LoVo (cell line): ENCODE data around the gene GALNTL6.

Experiments
- DNase-seq: peaks from one replicate; pipeline ENCODE4 v3.0.0-alpha.2; 2016; ENCODE audit warnings: low spot score

The GALNTL6 gene

DNA sequence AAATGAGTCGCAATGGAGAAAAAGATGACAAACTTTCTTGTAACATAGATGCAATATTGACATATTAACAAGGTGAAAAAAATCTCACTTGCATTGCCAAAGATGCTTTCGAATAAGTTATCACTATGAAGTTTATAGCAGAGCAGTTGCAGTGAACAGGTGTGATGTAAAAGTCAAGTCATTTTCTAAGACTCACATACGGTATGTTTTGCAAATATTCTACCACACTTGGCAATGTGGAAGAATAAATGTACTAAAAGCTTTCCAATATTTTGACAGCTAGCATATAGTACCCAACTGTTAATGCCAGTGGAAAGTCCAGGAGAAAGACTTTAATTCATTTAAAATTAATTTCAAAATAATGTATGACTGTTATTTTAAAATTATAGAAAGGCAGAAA, 76.5 kb downstream of the GALNTL6 start:
- DNase-seq: no peak

- no peak for DNase-seq
Measured at GRCh38 chr4:171891038-171891437, 77.8 kb downstream of the GALNTL6 start.

GRCh38 chr4:171896426-171896825, 83.2 kb downstream of the GALNTL6 start:
- DNase-seq: no peak

DNA sequence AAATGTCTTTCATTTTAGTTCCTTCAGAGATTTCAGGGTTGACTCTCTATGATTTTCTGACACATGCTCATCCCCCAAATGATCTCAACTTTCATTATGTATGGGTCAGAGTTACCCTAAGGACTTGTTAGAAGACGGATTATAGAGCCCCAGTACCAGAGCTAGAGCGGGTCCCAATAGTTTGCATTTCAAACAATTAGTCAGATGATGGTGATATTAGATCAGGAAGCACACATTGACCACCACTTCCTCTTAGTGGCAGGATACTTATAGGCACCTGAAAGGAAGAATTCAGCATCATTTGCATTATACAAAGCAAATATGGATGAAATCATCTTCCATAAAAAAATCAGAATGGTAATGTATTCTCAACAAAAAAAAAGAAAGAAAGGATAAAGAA, 106.1 kb downstream of the GALNTL6 start:
- DNase-seq: no peak

DNA sequence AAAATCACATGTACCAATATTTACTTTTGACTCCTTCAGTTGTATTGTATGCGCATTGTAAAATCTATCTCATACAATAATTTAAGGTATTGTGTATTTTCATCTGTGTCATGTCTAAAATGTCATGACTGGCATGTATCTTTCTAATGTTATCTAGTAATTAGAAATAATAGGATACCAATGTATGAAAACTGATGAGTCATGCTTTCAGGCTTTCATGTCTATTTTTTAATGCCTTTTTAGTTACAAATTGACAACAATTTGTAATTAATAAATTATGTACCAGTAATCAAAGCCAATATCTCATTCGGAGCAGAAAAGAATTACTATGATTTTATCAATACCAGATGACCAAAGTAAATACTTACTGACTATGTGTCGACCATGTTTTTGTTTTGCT, 107.7 kb downstream of the GALNTL6 start:
- DNase-seq: no peak

- DNase-seq: no peak
Measured at GRCh38 chr4:171924746-171925376, 111.7 kb downstream of the GALNTL6 start.

DNA sequence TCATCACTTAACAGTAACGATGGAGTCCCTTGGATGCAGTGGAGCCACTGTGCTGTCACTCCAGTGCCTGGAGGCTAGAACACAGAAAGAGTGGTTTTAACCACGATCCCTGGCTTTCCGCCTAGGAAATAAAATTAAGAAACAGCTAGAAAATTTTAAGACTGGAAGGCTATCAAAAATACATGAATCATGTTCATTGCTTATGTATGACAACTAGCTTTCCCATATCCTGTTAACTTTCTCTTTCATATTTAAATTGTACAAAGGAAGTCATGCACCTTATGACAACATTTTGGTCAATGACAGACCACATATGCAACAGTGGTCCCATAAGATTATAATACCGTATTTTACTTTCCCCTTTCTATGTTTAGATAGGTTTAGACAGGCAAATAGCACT, 115.1 kb downstream of the GALNTL6 start:
- no peak for DNase-seq

DNA sequence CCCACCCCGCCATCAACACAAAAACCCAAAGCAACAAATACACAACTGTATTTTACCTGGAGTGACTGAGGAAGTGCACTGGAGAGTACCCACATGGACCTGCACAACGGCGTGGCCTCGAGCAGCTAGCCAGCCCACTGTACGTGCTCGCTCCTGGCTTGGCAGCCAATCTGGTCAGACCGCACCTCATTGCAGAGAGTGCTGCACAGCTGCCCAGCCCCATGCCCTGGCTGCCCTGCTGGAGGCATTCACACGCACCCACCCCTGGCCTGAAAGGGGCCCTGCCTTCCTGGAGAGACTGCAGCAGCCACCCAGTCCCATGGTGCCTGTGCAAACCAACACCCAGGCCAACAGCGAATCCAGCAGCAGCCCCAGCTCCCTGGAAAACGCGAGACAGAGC, 116.3 kb downstream of the GALNTL6 start:
- DNase-seq: no peak

DNA sequence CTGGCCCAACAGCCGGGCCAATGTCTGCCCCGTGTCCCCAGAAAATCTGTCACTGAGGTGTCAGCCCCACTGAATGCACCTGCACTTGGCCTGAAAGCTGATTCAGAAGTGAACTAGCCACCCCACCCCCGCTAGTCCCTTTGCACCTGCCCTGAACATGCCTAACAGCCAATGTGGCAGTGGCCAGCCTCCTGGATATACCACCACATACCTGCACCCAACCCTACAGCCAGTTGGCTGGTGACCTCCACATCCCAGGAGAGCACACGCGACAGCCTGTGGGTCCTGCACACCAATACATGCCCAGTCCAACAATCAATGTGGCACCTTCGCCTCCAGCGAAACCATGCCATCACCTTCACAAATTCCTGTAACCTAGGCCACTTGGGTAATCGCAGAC, 116.7 kb downstream of the GALNTL6 start:
- no peak for DNase-seq

DNA sequence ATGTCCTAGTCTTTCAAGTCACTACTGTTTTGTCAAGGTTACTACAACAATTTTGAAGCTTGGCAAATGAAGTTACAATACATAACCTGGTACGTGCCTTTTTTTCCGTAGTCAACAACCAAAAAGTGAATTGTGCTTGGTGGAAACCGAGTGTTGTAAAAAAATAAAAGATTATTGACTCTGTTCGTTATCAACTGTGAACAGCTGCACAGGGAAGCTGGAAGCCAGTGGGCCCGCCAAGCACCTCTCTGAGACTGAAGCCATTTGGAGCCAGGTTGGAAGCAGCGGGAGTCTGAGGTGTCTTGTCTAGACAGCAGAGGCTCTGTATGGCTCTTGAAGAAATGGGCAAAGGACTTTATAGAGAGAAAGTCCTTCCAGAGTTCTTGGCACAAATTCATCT, 119.0 kb downstream of the GALNTL6 start:
- no peak for DNase-seq

DNA sequence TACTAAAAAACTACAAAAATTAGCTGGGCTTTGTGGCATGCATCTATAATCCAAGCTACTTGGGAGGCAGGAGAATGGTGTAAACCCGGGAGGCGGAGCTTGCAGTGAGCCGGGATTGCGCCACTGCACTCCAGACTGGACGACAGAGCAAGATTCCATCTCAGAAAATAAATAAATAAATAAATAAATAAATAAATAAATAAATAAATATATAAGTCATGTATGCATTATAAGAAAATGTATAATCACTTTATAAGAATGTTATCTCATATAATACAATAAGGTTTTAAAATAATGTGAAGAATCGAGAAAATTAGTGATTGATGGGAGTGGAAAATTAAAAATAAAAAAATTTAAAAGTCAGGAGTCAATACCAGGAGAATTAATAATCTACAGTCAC, 127.5 kb downstream of the GALNTL6 start:
- no peak for DNase-seq

GRCh38 chr4:171947400-171947799, 134.2 kb downstream of the GALNTL6 start:
- no peak for DNase-seq

GRCh38 chr4:171948038-171948437, 134.8 kb downstream of the GALNTL6 start:
- no peak for DNase-seq

DNA sequence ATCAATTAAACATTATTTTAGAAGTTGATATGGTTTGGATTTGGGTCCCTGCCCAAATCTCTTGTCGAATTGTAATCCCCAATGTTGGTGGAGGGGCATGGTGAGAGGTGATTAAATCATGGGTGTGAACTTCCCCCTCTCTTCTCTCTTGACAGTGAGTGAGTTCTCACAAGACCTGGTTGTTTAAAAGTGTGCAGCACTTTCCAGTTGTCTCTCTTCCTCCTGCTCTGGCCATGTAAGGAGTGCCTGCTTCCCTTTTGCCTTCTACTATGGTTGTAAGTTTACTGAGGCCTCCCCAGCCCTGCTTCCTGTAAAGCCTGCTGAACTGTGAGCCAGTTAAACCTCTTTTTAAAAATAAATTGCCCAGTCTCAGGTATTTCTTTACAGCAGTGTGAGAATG, 141.4 kb downstream of the GALNTL6 start:
- DNase-seq: no peak

GRCh38 chr4:171956678-171957077, 143.5 kb downstream of the GALNTL6 start:
- no peak for DNase-seq

DNA sequence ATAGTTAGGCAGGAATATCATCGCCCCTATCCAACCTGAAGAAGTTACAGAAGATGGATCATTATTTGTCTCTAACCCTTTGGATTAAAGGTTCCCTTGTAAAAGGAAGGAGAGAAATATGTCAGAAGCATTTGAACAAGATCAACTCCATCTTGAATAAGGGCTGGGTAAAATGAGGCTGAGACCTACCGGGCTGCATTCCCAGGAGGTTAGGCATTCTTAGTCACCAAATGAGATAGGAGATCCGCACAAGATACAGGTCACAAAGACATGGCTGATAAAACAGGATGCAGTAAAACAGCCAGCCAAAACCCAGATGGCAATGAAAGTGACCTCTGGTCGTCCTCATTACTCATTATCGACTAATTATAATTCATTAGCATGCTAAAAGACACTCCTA, 148.9 kb downstream of the GALNTL6 start:
- DNase-seq: no peak

- no peak for DNase-seq
Measured at GRCh38 chr4:171966356-171966755, 153.2 kb downstream of the GALNTL6 start.

DNA sequence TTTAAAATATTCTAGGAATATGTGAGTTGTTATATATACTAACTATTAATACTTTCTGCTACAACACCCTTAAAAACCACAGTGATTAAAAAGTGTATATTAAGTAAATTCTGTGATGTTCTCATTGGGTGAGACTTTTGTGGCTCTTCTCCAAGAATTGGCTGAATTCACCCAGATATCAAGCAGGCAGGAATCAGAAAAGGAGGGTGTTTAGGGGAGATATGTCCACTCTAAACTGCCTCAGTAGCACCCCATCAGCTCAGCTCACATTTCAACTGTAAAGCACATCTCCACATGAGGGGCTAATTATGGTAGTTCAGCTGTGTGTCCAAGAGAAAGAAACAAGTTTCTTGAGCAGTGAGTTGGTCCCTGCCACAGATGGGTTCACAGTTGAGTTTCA, 165.0 kb downstream of the GALNTL6 start:
- DNase-seq: no peak

GRCh38 chr4:171979461-171979860, 166.3 kb downstream of the GALNTL6 start:
- no peak for DNase-seq

GRCh38 chr4:171981185-171981584, 168.0 kb downstream of the GALNTL6 start:
- DNase-seq: no peak

DNA sequence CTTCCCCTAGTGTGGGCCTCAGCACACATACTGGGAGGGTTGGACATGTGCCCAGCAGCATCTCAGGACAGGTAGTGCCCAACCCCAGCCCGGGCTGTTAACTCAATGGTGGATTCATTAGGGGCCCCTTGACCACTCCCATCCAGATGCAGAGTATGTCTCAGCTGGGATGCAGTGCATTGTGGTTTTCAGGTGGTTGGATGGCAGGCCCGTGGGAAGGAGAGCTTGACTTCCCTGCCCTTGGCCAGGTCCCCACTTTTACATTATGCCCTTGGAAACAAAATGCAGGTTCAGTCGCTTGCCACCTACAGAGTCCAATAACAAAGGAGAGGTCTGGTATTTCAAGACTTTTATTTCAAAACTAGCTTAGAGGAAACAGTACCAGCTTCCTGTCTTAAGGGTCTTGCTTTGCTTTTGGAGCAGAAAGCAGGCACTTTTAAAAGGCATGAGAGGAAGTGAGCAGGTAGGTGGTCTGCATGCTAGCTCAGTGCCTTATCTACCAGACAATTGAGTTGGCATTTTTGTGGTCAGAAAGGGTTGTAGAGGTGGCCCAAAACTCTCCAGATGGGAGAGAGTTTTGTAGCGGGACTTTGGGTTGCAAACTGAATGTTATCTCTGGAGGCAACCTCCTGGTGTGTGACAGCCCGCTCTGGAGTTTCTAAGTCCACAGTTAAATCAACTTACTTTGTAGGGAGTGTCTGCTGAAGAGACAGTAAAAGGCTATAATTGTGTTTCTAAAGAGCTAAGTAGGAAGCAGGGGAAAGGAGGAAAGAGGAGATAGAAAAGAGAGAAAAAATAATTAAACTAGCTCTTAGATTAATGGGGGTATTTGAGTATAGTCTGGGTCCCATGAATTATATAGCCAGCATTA, 171.0 kb downstream of the GALNTL6 start:
- no peak for DNase-seq

- no peak for DNase-seq
Measured at GRCh38 chr4:171985129-171985528, 171.9 kb downstream of the GALNTL6 start.

DNA sequence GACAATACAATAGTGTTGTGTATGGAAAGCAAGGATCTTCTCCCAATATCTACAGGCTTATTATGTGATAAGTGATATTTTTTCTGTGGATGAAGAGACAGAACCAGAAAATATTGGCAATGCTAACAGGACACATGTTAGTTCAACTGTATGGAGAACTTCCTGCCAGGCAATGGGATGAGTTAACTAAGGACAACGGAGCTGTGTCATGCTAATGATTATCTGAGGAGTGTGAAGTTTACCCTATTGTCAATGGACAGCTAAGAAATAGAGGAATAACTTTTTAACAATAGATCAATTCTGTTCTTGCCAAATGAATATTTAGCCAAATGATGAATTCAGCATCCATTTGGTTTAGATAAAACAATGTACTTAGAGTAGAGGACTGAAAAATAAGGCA, 180.0 kb downstream of the GALNTL6 start:
- DNase-seq: no peak

DNA sequence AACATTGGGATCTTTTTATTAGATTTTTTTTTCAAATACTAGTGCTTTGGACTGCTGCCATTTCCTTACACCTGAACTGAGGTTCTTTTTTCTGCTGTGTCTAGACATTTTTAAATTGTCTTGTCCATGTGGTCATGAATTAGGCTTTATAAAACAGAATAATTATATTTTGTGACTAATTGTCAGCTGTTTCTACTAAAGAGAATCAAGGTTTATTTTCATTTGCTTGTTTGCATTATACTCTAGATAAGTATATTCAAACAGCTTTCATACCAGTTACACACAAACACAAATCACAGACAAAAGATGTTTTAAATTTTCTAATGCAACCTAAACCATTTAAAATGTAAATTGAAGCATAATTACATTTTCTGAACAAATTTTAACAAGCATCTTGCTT, 194.7 kb downstream of the GALNTL6 start:
- no peak for DNase-seq
